Neural crest cell (in vitro differentiated cells): Measurements from ENCODE around the gene GPR55. TPM values are rescaled to one million over a fixed set of nuclear protein-coding genes. Genes with fewer than 3 reads are reported as not detected.

Source experiments
- DNase-seq: peaks from one replicate; pipeline ENCODE4 v3.0.0; 2021; ENCODE audit warnings: low read depth, mixed read lengths, low spot score
- H3K27ac Mint-ChIP-seq: one replicate; pipeline ENCODE4 v1.8.0; 2021; ENCODE audit warnings: mild to moderate bottlenecking, mixed read lengths; ENCODE audit not compliant: unreplicated experiment
- H3K27me3 Mint-ChIP-seq: 2 replicates; pipeline ENCODE4 v1.8.0; 2021; ENCODE audit warnings: low read depth, mild to moderate bottlenecking, mixed read lengths
- H3K36me3 Mint-ChIP-seq: 2 replicates; pipeline ENCODE4 v1.8.0; 2021; ENCODE audit warnings: low read depth, mild to moderate bottlenecking, mixed read lengths
- H3K4me1 Mint-ChIP-seq: 2 replicates; pipeline ENCODE4 v1.8.0; 2021; ENCODE audit warnings: mixed read lengths
- H3K4me3 Mint-ChIP-seq: one replicate; pipeline ENCODE4 v1.8.0; 2021; ENCODE audit warnings: mild to moderate bottlenecking, mixed read lengths
- H3K9me3 Mint-ChIP-seq: 2 replicates; pipeline ENCODE4 v1.8.0; 2021; ENCODE audit warnings: mixed read lengths
- total RNA-seq: library from RNA; stranded (reverse); gene quantifications from 2 replicates; pipeline ENCODE4 v1.2.1, GENCODE V29; 2021
- TF ChIP-seq, protein P1 (sequence below): fragments of 200-600 bp; sonication (generic); conservative IDR thresholded peaks from 2 replicates; pipeline ENCODE4 v1.5.0; 2021; ENCODE audit warnings: antibody characterized with exemption, mild to moderate bottlenecking

GPR55 gene
- total RNA-seq, 1 donor from 2014 or later = not detected

DNA sequence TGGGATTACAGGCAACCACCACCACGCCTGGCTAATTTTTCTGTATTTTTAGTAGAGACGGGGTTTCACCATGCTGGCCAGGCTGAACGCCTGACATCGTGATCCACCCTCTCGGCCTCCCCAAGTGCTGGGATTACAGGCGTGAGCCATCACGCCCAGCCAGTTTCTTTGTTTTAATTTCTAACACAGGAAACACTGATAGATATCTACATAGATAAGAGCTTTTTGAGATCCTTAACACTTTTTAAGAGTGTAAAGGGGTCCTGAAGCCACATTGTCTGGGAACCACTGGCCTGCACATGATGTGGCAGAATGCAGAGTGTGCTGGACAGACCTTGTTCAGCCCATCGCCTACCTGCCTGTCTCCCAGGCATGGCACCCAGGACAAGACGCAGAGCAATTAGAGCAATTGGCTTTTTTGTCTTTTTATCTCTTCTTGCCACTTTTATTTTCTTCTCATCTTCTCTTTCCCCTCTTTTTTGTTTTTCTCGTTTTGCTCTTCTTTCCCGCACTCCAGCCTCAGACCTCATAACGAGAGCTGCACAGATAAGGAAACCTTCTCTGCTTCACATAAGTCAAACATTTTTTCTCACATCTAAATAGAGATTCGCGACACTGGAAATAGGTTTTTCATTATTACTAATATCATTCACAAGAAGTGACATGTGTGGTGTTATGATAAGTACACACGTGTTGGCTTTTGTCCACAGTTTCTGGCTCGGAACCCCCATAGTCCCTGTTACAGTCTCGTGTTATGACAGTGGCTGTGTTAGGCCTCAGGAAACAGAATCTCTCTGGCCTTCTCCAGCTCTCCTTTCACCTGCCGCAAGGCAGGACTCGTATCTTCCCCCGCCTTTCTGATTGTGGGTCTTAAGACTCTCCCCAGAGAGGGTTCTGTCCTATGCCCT is 25.2 kb upstream of the GPR55 start:
- no peaks in the 10 kb centered on the region for H3K27me3 Mint-ChIP-seq
- no peak overlapping the region for H3K4me3 Mint-ChIP-seq
- TF ChIP-seq, protein P1, sequence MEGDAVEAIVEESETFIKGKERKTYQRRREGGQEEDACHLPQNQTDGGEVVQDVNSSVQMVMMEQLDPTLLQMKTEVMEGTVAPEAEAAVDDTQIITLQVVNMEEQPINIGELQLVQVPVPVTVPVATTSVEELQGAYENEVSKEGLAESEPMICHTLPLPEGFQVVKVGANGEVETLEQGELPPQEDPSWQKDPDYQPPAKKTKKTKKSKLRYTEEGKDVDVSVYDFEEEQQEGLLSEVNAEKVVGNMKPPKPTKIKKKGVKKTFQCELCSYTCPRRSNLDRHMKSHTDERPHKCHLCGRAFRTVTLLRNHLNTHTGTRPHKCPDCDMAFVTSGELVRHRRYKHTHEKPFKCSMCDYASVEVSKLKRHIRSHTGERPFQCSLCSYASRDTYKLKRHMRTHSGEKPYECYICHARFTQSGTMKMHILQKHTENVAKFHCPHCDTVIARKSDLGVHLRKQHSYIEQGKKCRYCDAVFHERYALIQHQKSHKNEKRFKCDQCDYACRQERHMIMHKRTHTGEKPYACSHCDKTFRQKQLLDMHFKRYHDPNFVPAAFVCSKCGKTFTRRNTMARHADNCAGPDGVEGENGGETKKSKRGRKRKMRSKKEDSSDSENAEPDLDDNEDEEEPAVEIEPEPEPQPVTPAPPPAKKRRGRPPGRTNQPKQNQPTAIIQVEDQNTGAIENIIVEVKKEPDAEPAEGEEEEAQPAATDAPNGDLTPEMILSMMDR = no peak
- peaks cover 13% of the 10 kb centered on the region for H3K4me1 Mint-ChIP-seq
- no peaks in the 10 kb centered on the region for H3K36me3 Mint-ChIP-seq
- H3K27ac Mint-ChIP-seq = no peak overlapping the region
- H3K9me3 Mint-ChIP-seq = no peaks in the 10 kb centered on the region
- DNase-seq = no peak

- Mint-ChIP-seq H3K27me3 (no peaks in the 10 kb centered on the region), H3K9me3 (no peaks in the 10 kb centered on the region), H3K36me3 (no peaks in the 10 kb centered on the region), H3K27ac (peak overlapping the region; percentile 35), H3K4me3 (no peak overlapping the region), H3K4me1 (peaks cover 17% of the 10 kb centered on the region)
- no peak for DNase-seq
- TF ChIP-seq, protein P1 = no peak
Measured at GRCh38 chr2:230947908-230948365, 22.9 kb upstream of the GPR55 start.

DNA sequence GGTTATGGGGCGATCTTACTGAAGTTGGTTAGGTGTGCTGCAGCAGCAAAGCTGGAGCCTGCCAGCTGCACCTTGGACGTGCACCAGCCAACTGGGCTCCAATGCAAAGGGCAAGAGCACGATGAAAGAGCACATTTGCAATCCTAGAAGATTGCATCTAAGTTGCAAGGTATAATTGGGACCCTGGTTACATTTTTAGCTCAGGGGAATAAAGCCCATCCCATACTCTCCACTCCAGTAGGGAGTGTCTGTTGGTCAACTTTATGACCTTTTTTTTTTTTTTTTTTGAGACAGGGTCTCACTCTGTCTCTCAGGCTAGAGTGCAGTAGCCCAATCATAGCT is 22.2 kb upstream of the GPR55 start:
- DNase-seq = no peak
- no peak overlapping the region for H3K4me3 Mint-ChIP-seq
- no peaks in the 10 kb centered on the region for H3K27me3 Mint-ChIP-seq
- no peaks in the 10 kb centered on the region for H3K36me3 Mint-ChIP-seq
- peaks cover 17% of the 10 kb centered on the region for H3K4me1 Mint-ChIP-seq
- H3K27ac Mint-ChIP-seq = no peak overlapping the region
- TF ChIP-seq, protein P1 = no peak
- H3K9me3 Mint-ChIP-seq = no peaks in the 10 kb centered on the region

GRCh38 chr2:230946429-230947234 is 21.6 kb upstream of the GPR55 start:
- TF ChIP-seq, protein P1 = no peak
- Mint-ChIP-seq H3K27ac (no peak overlapping the region), H3K36me3 (no peaks in the 10 kb centered on the region), H3K27me3 (no peaks in the 10 kb centered on the region), H3K9me3 (no peaks in the 10 kb centered on the region), H3K4me1 (peaks cover 17% of the 10 kb centered on the region), H3K4me3 (no peak overlapping the region)
- DNase-seq = no peak

- TF ChIP-seq, protein P1 = no peak
- Mint-ChIP-seq H3K36me3 (no peaks in the 10 kb centered on the region), H3K27me3 (no peaks in the 10 kb centered on the region), H3K27ac (no peak overlapping the region), H3K9me3 (no peaks in the 10 kb centered on the region), H3K4me1 (peaks cover 7% of the 10 kb centered on the region), H3K4me3 (no peak overlapping the region)
- no peak for DNase-seq
Measured at GRCh38 chr2:230944757-230945372, 19.8 kb upstream of the GPR55 start.
